HG03342 (cell line): ENCODE measurements around the gene RBP3.

Source experiments
- ATAC-seq: cut with Tn5 transposase; IDR thresholded peaks from one replicate; pipeline ENCODE4 v1.9.1; 2021; ENCODE audit warnings: mild to moderate bottlenecking, moderate library complexity; ENCODE audit not compliant: unreplicated experiment

RBP3 gene

DNA sequence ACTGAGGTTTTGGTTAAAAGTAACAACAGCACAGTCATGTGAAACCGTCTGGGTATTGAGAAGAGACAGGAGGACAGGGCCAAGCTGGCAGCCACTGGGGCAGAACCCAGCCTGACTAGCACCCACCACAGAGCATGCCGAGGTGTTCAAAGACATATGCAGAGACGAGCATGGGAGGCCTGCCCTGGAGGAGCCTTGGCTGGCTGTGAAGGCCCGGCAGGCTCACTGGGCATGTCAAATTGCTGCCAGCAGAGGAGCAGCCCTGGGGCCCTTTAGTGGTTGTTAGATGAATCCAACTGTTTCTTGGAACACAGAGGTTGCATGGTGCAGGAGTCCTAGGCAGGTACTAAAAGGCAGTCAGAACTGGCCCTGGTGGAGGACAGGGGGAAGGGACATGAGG is 30.9 kb upstream of the RBP3 start:
- ATAC-seq, result no peak

DNA sequence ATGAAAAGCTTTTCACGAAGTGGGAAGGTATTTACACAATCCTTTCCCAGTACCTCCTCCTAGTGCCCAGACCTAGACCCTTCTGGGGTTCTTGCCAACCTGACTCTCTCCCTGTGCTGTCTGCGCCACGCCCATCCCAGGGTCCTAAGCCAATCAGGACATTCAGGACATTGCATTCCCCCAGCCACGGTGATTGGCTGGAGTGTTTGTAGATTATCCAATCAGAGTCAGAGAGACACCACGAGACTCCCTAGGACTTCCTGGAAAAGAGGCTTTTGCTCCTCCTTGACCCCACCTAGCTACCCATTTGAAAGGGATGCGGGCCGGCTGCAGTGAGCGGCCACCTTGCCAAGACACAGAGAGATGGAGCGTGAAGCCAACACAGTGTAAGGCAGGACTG is 29.5 kb upstream of the RBP3 start:
- no peak for ATAC-seq

DNA sequence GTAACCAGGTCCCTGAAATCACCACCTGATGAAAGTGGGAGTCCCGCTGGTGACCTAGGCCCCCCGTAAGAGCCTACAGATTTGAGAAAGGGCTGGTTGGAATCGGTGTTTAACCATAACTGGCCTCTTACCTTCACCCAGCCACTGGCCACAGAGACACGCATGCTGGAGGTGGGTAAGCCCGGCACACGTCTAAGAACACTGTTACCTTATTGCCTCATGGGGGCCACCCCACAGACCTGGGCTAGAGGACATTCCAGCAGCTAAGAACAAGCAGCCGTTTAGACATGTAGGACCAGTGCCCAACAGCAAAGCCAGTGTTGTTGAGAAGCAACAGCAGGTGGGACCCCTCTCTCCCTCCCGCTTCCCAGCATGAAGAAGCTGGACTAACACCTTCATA is 28.4 kb upstream of the RBP3 start:
- no peak for ATAC-seq

DNA sequence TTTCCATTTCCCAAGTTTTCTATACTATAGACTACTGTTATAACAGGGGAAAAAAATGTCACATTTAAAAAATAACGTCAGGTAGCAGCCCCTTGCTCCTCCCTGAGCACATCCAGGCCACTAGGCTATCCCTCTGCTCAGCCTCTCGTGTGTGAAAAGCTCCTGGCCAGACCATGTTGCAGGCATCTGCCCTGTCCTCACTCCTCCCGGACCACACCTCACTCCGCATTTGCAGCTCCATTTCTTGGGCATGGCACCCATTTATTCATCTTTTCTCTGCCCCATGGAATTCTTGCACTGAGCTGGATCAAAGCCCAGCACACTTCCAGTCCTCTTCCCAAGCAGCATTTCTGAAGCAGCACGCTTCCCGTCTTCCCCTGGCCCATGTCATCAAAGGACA is 27.4 kb upstream of the RBP3 start:
- no peak for ATAC-seq

DNA sequence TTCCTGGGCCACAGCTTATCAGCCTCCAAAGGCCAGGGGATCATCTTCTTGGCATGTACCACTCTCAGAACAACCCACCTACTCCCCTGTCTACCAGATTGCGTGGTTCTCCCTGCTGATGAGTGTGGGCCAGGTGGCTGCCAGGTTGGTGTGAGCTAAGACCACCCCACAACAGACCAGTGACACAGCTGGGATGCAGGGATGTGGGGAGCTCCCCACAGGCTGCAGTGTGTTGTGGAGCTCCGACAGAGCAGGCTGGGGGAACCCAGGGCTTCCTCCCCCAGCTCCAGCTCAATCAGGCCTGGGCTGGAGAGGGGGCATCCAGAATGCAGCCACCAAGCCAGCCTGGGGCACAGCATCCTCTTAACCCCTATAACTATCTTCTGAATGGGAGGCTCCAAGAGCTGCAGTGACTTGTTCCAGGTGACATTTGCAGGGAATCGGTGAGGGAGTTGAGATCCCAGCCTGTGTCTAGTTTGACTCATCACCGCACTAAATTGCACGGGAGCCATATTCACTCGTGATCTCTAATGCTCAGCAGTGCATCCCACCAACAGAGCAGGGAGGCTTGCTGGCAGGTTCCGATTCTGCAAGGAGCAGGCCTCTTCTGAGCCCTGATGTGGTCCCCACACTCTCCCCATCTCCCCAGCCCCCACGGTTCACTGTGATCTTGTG is 26.5 kb upstream of the RBP3 start:
- no peak for ATAC-seq

DNA sequence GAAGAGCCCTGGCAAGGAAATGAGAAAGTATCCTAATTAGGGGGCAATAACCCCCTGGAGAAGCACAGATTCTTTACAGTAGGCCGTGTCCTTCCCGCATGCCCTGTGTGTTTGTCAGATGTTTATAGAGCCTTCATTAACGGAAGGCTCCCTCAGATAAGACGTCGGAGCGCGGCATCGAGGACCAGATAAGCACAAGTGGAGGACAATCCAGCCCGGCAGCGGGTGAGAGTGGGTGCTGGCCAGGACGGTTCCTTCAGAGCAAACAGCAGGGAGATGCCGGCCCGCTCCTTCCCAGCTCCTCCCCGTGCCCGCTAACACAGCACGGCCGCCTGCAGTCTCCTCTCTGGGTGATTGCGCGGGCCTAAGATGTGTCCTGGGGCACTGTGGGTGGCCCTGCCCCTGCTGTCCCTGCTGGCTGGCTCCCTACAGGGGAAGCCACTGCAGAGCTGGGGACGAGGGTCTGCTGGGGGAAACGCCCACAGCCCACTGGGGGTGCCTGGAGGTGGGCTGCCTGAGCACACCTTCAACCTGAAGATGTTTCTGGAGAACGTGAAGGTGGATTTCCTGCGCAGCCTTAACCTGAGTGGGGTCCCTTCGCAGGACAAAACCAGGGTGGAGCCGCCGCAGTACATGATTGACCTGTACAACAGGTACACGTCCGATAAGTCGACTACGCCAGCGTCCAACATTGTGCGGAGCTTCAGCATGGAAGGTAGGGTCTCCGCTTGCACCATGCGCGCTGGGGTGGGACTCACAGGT is 25.7 kb upstream of the RBP3 start, which contains the start of gene GDF2:
TSS of gene GDF2 (plus strand) at position 155 of the 762 bp plus-strand sequence. CDS start at position 370, 215 bp downstream.
- ATAC-seq, result no peak

DNA sequence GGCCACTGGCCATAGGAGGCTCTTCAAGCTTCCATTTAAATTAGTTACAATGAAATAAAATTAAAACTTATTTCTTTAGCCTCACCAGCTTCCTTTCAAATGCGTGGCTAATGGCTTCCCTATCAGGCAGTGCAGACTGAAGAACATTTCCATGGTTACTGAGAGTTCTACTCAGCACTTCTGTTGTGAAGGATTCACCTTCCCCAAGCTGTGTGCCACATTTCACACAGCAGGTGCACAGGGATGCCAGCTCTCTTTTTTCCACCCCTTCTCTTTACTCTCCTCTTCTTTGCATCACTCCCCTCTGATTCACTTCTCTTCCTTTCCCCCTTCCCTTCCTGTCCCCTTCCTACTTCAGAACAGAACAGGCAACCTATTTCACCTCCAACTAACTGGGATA is 25.1 kb upstream of the RBP3 start:
- ATAC-seq, result no peak

DNA sequence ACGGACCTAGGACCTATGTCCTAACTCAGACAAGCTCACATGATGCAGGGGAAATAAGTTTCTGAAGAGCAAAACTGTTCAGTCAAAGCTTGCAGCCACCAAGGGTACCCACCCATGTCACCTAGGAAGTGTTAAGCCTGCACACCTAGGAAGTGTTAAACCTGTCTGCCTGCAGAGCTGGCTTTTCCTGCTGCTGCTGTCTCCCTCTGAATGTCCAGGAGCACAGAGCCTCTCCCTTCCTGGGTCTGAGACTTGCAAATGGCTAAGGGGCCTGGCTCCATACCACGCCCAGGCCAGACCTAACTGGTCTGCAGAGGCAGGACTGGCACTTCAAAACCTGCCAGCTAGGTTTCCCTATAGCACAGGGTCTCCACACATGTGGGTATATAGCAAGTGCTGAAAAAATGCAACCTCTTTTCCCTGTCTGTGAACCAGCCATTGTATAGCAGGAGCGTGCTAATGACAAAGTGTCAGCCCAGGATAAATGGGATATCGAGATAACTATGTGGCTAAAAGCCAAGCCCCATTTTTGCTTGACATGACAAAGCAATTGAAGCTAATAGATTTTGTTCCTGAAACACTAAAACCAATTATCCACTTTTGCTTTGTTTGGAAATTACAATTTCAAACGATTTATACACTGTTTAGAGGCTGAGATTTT is 24.4 kb upstream of the RBP3 start:
- no peak for ATAC-seq

DNA sequence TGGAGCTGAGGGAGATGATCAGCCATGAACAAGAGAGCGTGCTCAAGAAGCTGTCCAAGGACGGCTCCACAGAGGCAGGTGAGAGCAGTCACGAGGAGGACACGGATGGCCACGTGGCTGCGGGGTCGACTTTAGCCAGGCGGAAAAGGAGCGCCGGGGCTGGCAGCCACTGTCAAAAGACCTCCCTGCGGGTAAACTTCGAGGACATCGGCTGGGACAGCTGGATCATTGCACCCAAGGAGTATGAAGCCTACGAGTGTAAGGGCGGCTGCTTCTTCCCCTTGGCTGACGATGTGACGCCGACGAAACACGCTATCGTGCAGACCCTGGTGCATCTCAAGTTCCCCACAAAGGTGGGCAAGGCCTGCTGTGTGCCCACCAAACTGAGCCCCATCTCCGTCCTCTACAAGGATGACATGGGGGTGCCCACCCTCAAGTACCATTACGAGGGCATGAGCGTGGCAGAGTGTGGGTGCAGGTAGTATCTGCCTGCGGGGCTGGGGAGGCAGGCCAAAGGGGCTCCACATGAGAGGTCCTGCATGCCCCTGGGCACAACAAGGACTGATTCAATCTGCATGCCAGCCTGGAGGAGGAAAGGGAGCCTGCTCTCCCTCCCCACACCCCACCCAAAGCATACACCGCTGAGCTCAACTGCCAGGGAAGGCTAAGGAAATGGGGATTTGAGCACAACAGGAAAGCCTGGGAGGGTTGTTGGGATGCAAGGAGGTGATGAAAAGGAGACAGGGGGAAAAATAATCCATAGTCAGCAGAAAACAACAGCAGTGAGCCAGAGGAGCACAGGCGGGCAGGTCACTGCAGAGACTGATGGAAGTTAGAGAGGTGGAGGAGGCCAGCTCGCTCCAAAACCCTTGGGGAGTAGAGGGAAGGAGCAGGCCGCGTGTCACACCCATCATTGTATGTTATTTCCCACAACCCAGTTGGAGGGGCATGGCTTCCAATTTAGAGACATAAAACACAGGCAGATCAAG is 22.6 kb upstream of the RBP3 start:
- no peak for ATAC-seq

DNA sequence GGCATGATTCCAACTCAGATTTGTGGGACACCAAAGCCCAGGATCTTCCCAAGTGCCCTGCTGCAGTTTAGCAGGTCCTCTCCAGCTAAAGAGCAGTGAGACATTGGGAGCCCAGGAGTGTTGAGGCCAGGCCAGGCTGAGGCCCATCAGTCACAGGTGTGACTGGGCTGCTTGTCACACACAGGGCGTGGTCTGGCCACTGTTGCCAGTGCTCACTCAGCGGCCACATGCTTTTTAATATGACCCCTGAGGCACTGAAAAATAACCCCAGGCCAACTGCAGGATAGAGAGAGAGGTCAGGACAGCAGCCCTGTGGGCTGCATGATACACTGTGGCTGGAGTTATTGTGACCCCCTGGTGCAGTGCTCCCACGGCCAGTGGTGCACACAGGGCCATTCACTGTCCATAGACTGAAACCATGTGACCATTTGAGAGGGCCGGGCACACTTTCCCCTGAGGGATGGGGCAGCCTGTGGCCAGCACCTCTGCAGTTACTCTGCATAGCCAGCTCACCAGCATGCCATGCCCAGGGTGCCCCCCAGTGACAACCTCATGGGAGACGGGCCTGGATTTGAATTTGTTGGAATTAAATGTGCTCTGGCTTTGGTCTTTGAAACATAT is 21.7 kb upstream of the RBP3 start:
- no peak for ATAC-seq

DNA sequence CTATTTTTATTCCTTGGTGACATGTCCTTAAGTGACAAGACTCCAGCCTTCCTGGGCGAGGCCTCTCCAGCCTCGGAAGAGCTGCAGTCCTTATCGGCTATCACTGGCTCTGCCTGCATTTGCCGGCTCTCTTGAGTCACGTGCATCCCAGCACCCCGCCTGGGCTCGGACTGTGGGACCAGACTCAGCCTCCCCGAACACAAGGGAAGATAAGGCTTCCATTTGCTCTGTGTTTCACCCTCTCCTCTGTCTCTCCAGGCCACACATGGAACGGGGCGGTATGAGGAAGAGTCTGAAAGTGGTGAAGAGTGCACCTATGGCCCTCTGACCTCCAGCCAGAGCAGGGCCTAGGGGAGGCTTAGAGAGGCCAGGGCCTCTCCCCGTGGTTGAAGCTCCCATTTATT is 21.2 kb upstream of the RBP3 start:
- no peak for ATAC-seq

DNA sequence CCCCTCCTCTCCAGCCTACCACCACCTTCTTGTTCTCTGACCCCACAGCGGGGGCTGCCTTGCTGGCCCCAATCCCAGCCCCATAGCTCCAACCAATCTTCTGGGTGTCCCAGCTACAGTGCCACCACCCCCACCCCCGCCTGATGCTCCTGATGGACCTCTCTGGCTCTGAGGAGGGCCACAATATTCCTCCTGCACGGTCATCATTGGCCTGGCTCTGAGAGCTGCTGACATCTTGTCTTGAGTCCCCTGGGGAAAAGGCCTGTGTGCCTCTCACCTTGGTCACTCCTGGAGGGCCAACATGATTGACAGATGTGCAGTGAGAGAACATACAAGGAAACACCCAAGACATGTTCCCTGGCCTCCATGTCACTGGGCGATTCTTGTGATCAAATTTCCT is 18.3 kb upstream of the RBP3 start:
- ATAC-seq, result no peak

DNA sequence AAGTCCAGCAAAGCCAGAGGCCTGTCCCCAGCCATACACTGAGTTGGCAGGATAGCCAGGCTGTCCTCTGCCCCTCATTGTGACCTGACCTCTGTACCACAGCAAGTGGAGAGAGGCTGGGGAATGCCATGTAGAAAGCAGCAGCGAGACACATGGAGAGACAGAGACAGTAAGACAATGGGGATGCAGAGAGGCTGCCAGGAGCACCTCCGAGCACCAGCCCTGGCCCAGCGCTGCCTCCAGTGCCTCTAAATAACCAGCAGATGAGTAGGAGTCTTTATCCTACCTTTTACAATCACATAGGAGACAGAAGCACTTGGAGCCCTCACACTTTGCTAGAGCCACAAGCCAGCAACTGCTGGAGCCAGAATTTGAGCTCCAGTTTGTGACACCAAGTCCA is 17.8 kb upstream of the RBP3 start:
- ATAC-seq, result no peak

DNA sequence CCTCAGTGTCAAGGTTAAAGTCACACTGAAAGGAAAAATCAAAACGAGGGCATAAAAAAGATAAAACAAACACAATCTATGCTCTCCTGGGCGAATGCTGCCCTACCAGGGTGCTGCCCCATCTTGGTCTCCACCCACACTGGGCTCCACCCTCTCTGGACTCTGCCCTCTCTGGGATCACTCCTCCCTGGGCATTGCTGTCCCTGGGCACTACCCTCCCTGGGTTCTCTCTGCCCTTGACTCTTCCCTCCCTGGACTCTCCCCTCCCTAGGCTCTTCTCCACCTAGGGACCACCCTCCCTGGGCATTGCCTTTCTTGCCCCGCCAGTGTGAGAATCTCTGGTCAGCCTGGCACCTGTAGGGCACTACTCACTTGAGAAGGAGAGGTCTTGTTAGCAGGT is 17.4 kb upstream of the RBP3 start:
- ATAC-seq, result no peak

DNA sequence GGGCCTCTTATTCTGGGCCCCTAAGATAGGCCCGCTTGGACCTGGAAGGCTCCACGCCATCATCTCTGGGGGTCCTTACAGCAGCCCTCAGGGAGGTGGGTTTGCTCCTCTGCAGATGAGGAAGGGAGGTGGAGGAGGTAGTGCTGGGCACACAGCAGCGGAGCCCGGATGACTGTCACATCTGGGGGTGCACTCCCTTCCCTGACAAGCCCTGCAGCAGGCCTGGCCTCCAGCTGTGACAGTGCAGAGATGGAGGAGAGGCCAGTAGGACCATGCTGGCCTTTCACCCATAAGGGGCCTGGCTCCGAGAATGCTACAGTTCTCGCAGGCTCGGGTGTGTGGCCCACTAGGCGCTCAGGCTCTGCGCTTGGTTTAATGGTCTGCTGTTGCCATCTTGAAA is 16.7 kb upstream of the RBP3 start:
- no peak for ATAC-seq

DNA sequence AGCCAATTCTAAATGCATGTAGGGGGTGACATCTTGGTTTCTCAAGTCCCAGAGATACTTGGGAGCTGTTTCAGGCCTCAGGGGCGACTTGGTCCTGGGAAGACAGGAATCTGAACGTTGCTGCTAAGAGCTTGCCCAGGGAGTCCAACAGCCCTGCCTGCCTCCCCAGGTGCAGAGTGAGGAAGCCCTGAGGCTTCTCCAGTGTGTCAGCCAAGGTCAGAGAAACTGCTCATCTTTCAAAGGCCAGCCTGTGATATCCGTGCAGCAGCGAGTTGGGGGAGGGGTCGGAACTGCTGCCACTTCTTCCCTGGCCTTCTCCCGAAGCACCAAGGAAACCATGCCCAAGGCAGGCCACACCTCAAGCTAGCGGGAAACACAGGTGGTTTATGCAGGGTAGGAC is 16.2 kb upstream of the RBP3 start:
- no peak for ATAC-seq

DNA sequence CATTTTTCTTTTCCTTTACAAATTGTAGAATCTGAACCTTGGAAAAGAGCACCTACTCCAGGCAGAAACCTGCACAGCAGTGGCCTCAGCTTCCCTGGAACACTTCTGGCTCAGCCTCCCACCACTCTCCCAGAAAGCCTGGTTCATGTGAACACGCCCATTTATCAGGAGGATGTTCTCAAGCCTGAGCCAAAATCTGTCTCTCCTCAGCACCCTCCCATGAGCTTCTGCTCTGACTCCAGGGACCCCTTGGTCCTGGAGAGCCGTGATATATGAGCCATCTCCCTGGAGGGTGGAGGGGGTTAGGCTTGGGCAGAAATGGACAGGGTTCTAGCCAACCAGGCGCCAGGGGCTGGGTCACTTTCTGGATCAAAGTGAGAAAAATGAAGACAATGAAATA is 15.8 kb upstream of the RBP3 start:
- ATAC-seq, result no peak

DNA sequence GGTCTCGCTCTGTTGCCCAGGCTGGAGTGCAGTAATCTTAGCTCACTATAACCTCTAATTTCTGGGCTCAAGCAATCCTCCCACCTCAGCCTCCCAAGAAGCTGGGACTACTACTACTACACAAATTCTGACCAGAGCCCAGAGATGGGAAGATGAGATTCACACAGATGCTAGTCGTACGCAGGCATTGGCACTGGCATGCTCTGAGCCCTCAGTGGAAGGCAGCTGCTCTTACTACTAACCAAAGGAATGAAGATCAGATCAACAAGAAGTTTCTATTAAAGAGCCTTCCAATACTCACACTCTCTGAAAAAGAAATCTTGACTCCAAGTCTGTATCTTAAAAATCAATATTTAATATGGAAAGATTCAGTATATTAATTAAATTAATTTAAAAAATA is 15.2 kb upstream of the RBP3 start:
- ATAC-seq, result no peak

DNA sequence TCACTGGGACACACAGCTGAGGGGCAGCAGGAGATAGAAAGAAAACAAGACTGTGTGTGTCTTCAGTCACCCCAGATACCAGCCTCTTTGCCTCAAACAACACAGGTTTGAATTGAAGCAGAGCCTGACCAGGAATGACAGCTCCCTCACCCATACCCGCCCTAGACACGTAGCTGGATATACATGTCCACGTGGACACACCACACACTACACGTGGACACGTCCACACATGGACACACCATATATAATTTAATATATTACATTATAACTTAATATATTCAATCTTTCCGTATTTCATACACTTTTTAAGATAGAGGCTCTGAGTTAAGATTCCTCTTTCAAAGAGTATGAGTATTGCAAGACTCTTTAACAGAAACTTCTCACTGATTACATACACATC is 14.6 kb upstream of the RBP3 start:
- ATAC-seq, result no peak

DNA sequence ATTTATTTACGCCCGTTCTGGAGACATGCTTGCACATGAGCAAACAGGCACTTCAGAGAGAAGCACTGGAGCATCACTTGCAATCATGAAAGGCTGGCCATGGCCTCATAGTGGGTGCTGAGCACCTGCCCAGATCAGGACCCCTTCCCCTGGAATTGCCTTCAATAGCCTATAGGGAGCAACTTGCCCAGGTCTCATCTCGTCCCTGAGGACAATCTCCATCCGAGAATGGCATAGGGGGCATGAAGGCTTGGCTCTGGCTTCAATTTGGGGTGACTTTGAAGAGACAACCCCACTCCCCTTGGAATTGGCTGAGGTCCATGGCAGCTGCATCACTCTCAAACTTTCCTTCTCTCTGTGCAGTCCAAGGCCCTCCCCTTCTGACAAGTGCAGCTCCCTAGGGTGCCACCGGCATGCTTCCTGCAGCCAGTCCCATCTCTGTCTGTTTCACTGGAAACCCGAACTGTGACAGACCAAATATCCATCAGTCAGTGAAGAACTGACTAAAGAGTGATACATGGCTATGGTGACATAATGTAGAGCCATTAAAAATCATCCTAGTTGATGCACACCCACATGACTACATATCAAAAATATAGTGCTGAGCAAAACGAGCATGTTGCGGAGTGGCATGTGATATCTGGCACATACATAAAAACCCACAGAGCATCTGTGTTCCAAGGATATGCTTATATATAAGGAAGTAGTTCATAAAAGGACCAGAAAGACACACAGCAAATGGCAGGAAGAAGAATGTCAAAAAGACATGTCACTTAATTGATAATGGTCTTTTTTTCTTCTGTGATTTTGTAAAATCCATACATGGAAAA is 13.5 kb upstream of the RBP3 start:
- ATAC-seq, result no peak
